SW480 (cell line): ENCODE measurements around the gene MAGI1.

ENCODE experiments used
- DNase-seq: peaks from one replicate; pipeline ENCODE4 v3.0.0-alpha.2; 2016; ENCODE audit warnings: low spot score

Gene MAGI1

DNA sequence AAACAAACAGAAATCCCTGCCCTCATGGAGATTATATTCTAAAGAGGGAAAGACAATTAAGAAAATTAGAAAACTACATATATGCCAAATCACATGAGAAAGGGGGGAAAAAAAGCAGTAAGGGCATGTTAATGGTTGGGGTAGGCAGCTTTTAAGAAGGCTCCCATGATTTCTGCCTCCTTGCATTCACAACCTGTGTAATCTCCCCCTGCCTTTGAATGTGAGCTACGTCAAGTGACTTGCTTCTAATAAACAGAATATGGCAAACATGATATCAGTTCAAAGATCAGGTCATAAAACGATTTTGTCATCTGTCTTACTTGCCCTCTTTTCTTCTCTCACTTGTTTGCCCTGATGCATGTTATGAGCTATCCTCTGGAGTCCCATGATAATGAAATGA lies 677.3 kb downstream of the MAGI1 start:
- no peak for DNase-seq

GRCh38 chr3:65356331-65357248 lies 682.1 kb downstream of the MAGI1 start:
- no peak for DNase-seq

DNA sequence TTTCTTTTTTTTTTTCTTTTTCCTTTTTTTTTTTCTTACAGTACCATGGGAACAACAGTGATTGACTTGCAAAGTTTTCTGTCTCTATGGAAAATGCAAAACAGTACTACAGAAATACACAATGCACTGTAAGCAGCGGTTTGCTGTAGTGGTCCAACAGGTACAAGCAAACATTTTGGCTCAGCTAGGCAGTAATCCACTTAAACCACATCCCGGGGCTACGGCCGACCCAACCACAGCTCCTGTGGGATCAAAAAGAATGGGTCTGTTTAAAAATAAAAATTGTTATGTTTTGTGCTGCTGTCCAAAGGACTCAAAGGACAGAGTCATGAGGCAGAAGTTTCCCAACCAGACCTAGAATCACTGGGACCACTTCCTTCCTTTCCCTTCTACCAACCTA lies 683.8 kb downstream of the MAGI1 start:
- DNase-seq, result no peak

- DNase-seq, result no peak
Observed at GRCh38 chr3:65352951-65353350, 685.8 kb downstream of the MAGI1 start.

- no peak for DNase-seq
Observed at GRCh38 chr3:65351753-65352152, 687.0 kb downstream of the MAGI1 start.

- DNase-seq, result no peak
Observed at GRCh38 chr3:65350801-65351476, 687.8 kb downstream of the MAGI1 start.

DNA sequence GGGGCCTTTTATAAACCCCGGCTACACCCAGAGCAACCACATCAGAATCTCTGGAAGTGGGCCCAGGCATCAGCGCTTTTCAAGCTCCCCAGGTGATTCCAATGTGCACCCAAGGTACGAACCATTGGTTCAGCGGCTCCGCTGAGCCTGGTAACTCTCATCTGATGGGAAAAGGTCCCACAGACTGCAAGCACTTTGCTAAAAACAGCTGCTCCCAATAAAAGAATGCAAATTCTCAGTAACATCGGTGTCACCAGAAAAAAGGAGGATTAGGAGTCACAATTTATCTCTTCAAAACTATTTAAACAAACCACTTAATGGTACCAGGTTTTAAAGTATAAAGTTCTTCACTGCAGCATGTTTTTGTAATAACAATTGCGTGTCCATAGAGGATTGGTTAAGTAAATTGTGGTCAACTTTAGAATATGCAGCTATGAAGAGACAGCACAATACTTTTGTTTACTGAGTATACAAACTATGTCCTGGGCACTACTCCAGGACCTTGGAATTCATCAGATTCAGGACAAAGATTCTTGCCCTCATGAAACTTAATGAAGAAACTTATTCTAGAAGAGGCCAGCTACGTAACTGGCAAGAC lies 690.2 kb downstream of the MAGI1 start:
- no peak for DNase-seq

- DNase-seq, result no peak
Observed at GRCh38 chr3:65347166-65347565, 691.6 kb downstream of the MAGI1 start.

GRCh38 chr3:65344846-65345245 lies 693.9 kb downstream of the MAGI1 start:
- DNase-seq, result no peak

GRCh38 chr3:65344444-65344843 lies 694.3 kb downstream of the MAGI1 start:
- DNase-seq, result no peak

DNA sequence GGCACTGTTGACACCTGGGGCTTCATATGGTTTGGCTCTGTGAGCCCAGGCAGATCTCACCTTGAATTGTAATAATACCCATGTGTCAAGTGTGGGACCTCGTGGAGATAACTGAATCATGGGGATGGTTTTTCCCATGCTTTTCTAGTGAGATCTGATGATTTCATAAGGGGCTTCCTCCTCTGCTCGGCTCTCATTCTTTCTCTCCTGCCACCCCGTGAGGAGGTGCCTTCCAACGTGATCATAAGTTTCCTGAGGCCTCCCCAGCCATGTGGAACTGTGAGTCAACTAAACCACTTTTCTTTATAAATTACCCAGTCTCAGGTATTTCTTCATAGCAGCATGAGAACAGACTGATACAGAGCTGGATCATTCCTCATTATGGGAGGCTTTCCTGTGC lies 695.0 kb downstream of the MAGI1 start:
- DNase-seq, result no peak

DNA sequence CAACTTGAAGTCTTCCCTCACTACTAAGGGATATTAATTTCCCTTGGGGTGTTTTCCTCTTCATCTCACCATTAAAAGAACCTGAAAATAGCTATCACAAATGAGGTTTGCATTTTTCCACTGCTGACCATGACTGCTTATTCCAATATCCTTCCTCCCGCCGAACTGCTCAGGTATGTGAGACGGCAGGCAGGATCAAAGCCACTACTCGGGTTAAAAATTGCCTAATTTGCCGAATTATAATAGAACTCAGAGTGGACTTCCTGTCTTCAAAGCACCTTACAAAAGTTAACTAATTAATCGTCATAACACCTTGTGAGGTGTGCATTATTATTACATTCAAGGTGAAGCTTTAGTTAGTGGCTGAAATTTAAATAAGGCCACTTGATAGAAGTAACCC lies 695.7 kb downstream of the MAGI1 start:
- no peak for DNase-seq

DNA sequence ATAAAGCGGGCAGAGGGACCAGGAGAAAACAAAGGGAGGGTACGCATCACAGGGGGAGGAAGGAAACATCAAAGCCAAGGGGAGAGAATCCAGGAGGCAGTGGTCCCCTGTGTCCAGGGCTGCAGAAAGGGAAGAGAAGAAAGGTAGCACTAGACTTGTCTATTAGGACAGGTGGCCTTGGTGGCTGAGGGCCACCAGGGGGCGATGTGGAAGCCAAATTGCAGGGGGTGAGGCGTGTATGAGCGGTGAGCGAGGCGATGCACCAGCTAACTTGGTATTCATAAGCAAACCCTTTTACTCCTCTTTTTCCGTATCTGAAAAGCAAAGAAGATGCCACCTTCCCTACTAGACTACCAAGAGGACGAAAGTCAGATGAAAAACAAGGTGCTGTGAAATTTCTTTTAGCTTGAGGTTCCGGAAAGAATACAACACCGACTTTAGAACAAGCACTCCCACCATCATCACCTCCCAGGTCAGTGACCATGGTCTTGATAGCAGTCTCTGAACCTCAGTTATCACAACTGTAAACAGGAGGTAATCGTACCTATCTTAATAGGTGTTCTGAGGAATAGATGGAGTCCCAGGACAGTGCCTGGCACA lies 696.5 kb downstream of the MAGI1 start:
- DNase-seq, result peak; percentile 33

- no peak for DNase-seq
Observed at GRCh38 chr3:65339192-65339740, 699.5 kb downstream of the MAGI1 start.

GRCh38 chr3:65338571-65338970 lies 700.1 kb downstream of the MAGI1 start:
- no peak for DNase-seq

DNA sequence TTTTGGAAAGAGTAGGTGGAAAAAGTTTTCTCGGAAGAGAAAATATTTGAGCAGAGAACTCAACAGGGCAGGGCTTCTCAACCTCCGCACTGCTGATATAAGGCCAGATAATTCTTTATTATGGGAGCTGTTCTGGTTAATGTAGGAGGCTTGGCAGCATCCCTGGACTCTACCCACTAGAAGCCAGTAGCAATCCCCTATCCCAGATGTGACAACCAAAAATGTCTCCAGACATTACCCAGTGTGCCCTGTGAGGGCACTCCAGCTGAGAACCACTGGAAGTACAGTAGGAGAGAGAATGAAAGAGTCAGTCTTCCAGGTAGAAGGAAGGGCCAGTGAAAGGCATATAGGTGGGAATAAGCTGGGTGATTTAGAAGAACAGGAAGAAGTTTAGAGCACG lies 703.1 kb downstream of the MAGI1 start:
- DNase-seq, result no peak

DNA sequence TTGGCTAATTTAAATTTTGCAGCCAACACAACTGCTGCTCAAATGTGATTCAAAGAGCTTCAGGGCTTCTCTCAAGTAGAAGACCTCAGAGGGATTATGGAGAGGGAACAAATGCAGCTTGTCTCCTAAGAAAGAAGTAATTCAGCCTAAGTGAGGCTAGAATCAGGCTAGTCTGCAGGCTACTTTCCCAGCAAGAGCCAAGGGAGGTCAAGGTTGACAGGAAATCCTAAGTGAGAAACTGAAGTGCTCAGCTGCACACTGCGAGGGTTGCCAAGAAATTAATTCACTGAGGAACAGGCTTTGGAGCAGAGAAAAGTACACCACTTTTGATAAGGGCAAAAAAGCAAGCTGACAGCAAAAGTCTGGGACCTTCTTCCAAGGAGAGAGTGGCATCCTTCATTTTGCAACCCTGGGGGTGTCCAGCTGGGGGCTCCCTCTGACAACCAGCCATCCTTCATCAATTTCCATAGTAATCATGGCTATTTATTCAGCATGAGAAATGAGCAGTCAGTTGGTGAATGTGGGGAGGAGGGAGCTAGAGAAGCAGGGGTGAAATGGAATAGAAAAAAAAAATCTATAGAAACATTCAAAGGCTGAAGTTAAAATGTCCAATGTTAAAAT lies 704.6 kb downstream of the MAGI1 start:
- DNase-seq, result no peak

DNA sequence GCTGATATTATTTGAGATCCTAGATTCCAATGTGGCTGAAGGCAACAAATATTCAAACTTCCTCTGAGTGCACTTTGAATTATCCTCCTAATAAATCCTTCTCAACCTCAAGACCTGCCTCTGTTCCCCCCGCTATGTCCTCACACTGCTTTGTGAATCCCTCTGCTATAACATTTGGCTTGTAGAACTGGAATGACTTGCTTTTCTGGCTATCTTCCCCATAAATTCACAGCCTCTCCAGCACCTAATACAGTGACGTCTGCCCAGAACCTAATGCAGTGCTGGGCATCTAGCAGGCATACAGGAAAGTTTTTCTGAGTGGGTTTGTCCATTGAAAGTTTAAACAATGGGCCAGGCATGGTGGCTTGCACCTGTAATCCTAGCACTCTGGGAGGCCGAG lies 707.0 kb downstream of the MAGI1 start:
- DNase-seq, result no peak

GRCh38 chr3:65330072-65330471 lies 708.6 kb downstream of the MAGI1 start:
- no peak for DNase-seq

- no peak for DNase-seq
Observed at GRCh38 chr3:65328148-65328547, 710.6 kb downstream of the MAGI1 start.

- no peak for DNase-seq
Observed at GRCh38 chr3:65326574-65326973, 712.1 kb downstream of the MAGI1 start.

- DNase-seq, result no peak
Observed at GRCh38 chr3:65322910-65323309, 715.8 kb downstream of the MAGI1 start.
